HUES6 (cell line): Measurements from ENCODE around the gene ZNF574.
"Not testable (repeated sequence)": the region's sequence is repeated elsewhere in the genome, so short reads cannot be mapped to it uniquely, and the experiment has no call there.

Experiments
- H3K27ac ChIP-seq: 2 replicates; pipeline ENCODE4 v1.7.0; 2013; ENCODE audit warnings: low read depth, mild to moderate bottlenecking, low read length, inconsistent platforms
- H3K27me3 ChIP-seq: 2 replicates; pipeline ENCODE4 v1.6.1; 2013; ENCODE audit warnings: low read length; ENCODE audit not compliant: control insufficient read depth, insufficient read depth
- H3K36me3 ChIP-seq: 2 replicates; pipeline ENCODE4 v1.6.1; 2013; ENCODE audit warnings: low read length; ENCODE audit not compliant: control insufficient read depth, insufficient read depth
- H3K4me1 ChIP-seq: 2 replicates; pipeline ENCODE4 v1.6.1; 2013; ENCODE audit warnings: low read length; ENCODE audit not compliant: control insufficient read depth, insufficient read depth
- H3K4me3 ChIP-seq: 2 replicates; pipeline ENCODE4 v1.5.1; 2013; ENCODE audit warnings: low read depth, low read length
- H3K9ac ChIP-seq: one replicate; pipeline ENCODE4 v1.6.1; 2013; ENCODE audit warnings: mild to moderate bottlenecking, low read length
- H3K9me3 ChIP-seq: 2 replicates; pipeline ENCODE4 v1.6.1; 2013; ENCODE audit warnings: low read depth, low read length; ENCODE audit not compliant: control insufficient read depth, insufficient read depth

ZNF574 gene

GRCh38 chr19:42093926-42094325 lies 18.0 kb downstream of the ZNF574 start:
- H3K36me3 ChIP-seq: no peaks in the 10 kb centered on the region
- H3K4me1 ChIP-seq: peaks cover 7% of the 10 kb centered on the region
- 0 out of 2 replicates have a peak, but pooled peaks cover 3% of the 10 kb centered on the region for H3K27me3 ChIP-seq
- H3K9me3 ChIP-seq: no peaks in the 10 kb centered on the region
- no peak overlapping the region for H3K27ac ChIP-seq
- H3K4me3 ChIP-seq: no peak overlapping the region
- H3K9ac ChIP-seq: no peak overlapping the region

GRCh38 chr19:42095142-42095813 lies 19.3 kb downstream of the ZNF574 start:
- no peaks in the 10 kb centered on the region for H3K36me3 ChIP-seq
- no peak overlapping the region; the same call in 1 of the 2 replicates for H3K4me3 ChIP-seq

GRCh38 chr19:42095814-42096230 lies 19.9 kb downstream of the ZNF574 start:
- no peaks in the 10 kb centered on the region for H3K36me3 ChIP-seq
- no peaks in the 10 kb centered on the region for H3K9me3 ChIP-seq
- H3K4me3 ChIP-seq: peak overlapping the region; percentile 52
- H3K27ac ChIP-seq: no peak overlapping the region
- H3K4me1 ChIP-seq: peaks cover 11% of the 10 kb centered on the region
- H3K27me3 ChIP-seq: 0 out of 2 replicates have a peak, but pooled peaks cover 3% of the 10 kb centered on the region
- H3K9ac ChIP-seq: no peak overlapping the region

More at GRCh38 chr19:42095142-42095813, 19.3 kb downstream of the ZNF574 start:
- Histone ChIP-seq H3K27me3 (0 out of 2 replicates have a peak, but pooled peaks cover 3% of the 10 kb centered on the region), H3K9ac (no peak overlapping the region), H3K4me1 (peaks cover 11% of the 10 kb centered on the region), H3K27ac (no peak overlapping the region), H3K9me3 (no peaks in the 10 kb centered on the region)

GRCh38 chr19:42096255-42096837 lies 20.4 kb downstream of the ZNF574 start:
- Histone ChIP-seq H3K27me3 (0 out of 2 replicates have a peak, but pooled peaks cover 3% of the 10 kb centered on the region), H3K9me3 (no peaks in the 10 kb centered on the region), H3K27ac (no peak overlapping the region), H3K36me3 (no peaks in the 10 kb centered on the region), H3K9ac (no peak overlapping the region), H3K4me3 (peak overlapping the region; percentile 52), H3K4me1 (peaks cover 11% of the 10 kb centered on the region)

- H3K27me3 ChIP-seq: 0 out of 2 replicates have a peak, but pooled peaks cover 3% of the 10 kb centered on the region
- H3K27ac ChIP-seq: no peak overlapping the region
- H3K9ac ChIP-seq: no peak overlapping the region
- H3K9me3 ChIP-seq: no peaks in the 10 kb centered on the region
- no peak overlapping the region for H3K4me3 ChIP-seq
- no peaks in the 10 kb centered on the region for H3K36me3 ChIP-seq
- H3K4me1 ChIP-seq: peaks cover 11% of the 10 kb centered on the region
These were observed 21.5 kb downstream of the ZNF574 start for GRCh38 chr19:42097461-42097860.

GRCh38 chr19:42098781-42099180 lies 22.8 kb downstream of the ZNF574 start:
- Histone ChIP-seq H3K9ac (no peak overlapping the region), H3K9me3 (no peaks in the 10 kb centered on the region), H3K36me3 (no peaks in the 10 kb centered on the region), H3K27ac (no peak overlapping the region), H3K4me3 (no peak overlapping the region), H3K4me1 (peaks cover 11% of the 10 kb centered on the region), H3K27me3 (0 out of 2 replicates have a peak, but pooled peaks cover 3% of the 10 kb centered on the region)

GRCh38 chr19:42099336-42099925 lies 23.5 kb downstream of the ZNF574 start:
- Histone ChIP-seq H3K27me3 (0 out of 2 replicates have a peak, but pooled peaks cover under 1% of the 10 kb centered on the region), H3K27ac (no peak overlapping the region), H3K9ac (no peak overlapping the region), H3K36me3 (no peaks in the 10 kb centered on the region), H3K9me3 (no peaks in the 10 kb centered on the region), H3K4me3 (no peak overlapping the region), H3K4me1 (peaks cover 11% of the 10 kb centered on the region)

- not testable (repeated sequence) for H3K27me3 ChIP-seq, H3K9ac ChIP-seq, H3K9me3 ChIP-seq, H3K4me3 ChIP-seq, H3K36me3 ChIP-seq, H3K27ac ChIP-seq
- peaks cover 11% of the 10 kb centered on the region for H3K4me1 ChIP-seq
These were observed 24.3 kb downstream of the ZNF574 start for GRCh38 chr19:42100241-42100640.

- Histone ChIP-seq H3K9ac (no peak overlapping the region), H3K4me3 (no peak overlapping the region), H3K27me3 (no peaks in the 10 kb centered on the region), H3K36me3 (no peaks in the 10 kb centered on the region), H3K27ac (no peak overlapping the region), H3K4me1 (peaks cover 6% of the 10 kb centered on the region), H3K9me3 (no peaks in the 10 kb centered on the region)
These were observed 26.9 kb downstream of the ZNF574 start for GRCh38 chr19:42102877-42103276.

GRCh38 chr19:42105368-42105767 lies 29.4 kb downstream of the ZNF574 start:
- Histone ChIP-seq H3K4me1 (peaks cover 8% of the 10 kb centered on the region), H3K9me3 (no peaks in the 10 kb centered on the region), H3K27me3 (no peaks in the 10 kb centered on the region), H3K4me3 (no peak overlapping the region), H3K27ac (no peak overlapping the region), H3K36me3 (no peaks in the 10 kb centered on the region), H3K9ac (no peak overlapping the region)
